B cell (primary cell): ENCODE results near the gene LRSAM1. TPM values are rescaled to one million over a fixed set of nuclear protein-coding genes. Genes with fewer than 3 reads are reported as not detected.

Source experiments
- ATAC-seq: fragments of 200-7000 bp; cut with Tn5 transposase; one replicate; pipeline ENCODE4 v1.10.0; 2021; ENCODE audit warnings: low read depth, mild to moderate bottlenecking, moderate number of reproducible peaks, moderate library complexity
- CTCF ChIA-PET: fragments of 350-600 bp; sonication (Branson Sonifier 250); formaldehyde crosslinking; loops from one replicate; lab custom pipeline; 2021; ENCODE audit warnings: antibody characterized with exemption, inconsistent platforms; lab: Charles Lee
- POLR2A ChIA-PET: fragments of 350-600 bp; sonication (Branson Sonifier 250); formaldehyde crosslinking; loops from one replicate; lab custom pipeline; 2021; ENCODE audit warnings: antibody characterized with exemption; lab: Charles Lee
- DNase-seq: peaks from one replicate; pipeline ENCODE4 v3.0.0; 2013
- H2AFZ ChIP-seq: 2 replicates; pipeline ENCODE4 v1.6.1; 2012; ENCODE audit warnings: mild to moderate bottlenecking, low read depth, low read length; ENCODE audit not compliant: insufficient read depth, poor library complexity, severe bottlenecking
- H3K27ac ChIP-seq, 2 donors: 1 replicate in 1 of 2; 2 replicates in 1 of 2; pipeline ENCODE4 v1.5.1; 2012 to 2013; ENCODE audit warnings: low read length in 2 of 2, mild to moderate bottlenecking in 2 of 2, moderate library complexity in 1 of 2
- H3K27me3 ChIP-seq, 4 experiments: fragments of 200-600 bp in 1 of 4; sonication (generic) in 1 of 4; replicated peaks in 1 of 4; 1 replicate in 2 of 4; 2 replicates in 2 of 4; pipeline versions ENCODE4 v1.6.1 to v1.7.0; 2013 to 2016; ENCODE audit warnings: low read length in 3 of 4, mild to moderate bottlenecking in 2 of 4, mixed read lengths in 1 of 4, moderate library complexity in 1 of 4; ENCODE audit not compliant: insufficient read depth in 4 of 4, control insufficient read depth in 3 of 4; ENCODE audit errors: control extremely low read depth in 1 of 4
- H3K36me3 ChIP-seq, 2 experiments: replicated peaks in 1 of 2; 1 replicate in 1 of 2; 2 replicates in 1 of 2; pipeline versions ENCODE4 v1.6.1 to v1.7.1; 2013; ENCODE audit warnings: low read length in 1 of 2; ENCODE audit not compliant: insufficient read depth in 2 of 2, control insufficient read depth in 1 of 2; ENCODE audit errors: control extremely low read depth in 1 of 2, extremely low read depth in 1 of 2
- H3K4me1 ChIP-seq, 2 donors: fragments of 200-600 bp in 1 of 2; sonication (generic) in 1 of 2; 1 replicate in 1 of 2; 2 replicates in 1 of 2; pipeline versions ENCODE4 v1.5.1 to v1.6.1; 2013 to 2017; ENCODE audit warnings: low read length in 2 of 2; ENCODE audit not compliant: control insufficient read depth in 2 of 2, insufficient read depth in 2 of 2
- H3K4me2 ChIP-seq: replicated peaks from 2 replicates; pipeline ENCODE3; 2012; ENCODE audit warnings: mild to moderate bottlenecking, low read depth, low read length; ENCODE audit not compliant: poor library complexity, severe bottlenecking
- H3K4me3 ChIP-seq, 5 experiments: fragments of 200-600 bp in 1 of 5; sonication (generic) in 1 of 5; 1 replicate in 3 of 5; 2 replicates in 2 of 5; pipeline versions ENCODE4 v1.5.1 to v1.7.0; 2011 to 2016; ENCODE audit warnings: low read length in 4 of 5, mild to moderate bottlenecking in 4 of 5, low read depth in 2 of 5, control low read depth in 1 of 5, moderate library complexity in 1 of 5; ENCODE audit not compliant: insufficient read depth in 1 of 5; ENCODE audit errors: control extremely low read depth in 1 of 5, extremely low read depth in 1 of 5
- H3K79me2 ChIP-seq: fragments of 200-600 bp; sonication (generic); one replicate; pipeline ENCODE4 v1.6.0; 2016; ENCODE audit warnings: low read length; ENCODE audit not compliant: control insufficient read depth, insufficient read depth
- H3K9ac ChIP-seq: fragments of 200-600 bp; sonication (generic); 2 replicates; pipeline ENCODE4 v1.6.1; 2017; ENCODE audit warnings: mild to moderate bottlenecking, low read length, moderate library complexity
- H3K9me3 ChIP-seq, 3 donors: one replicate each; pipeline versions ENCODE4 v1.6.1 to v1.7.1; 2013; ENCODE audit warnings: low read length in 2 of 3; ENCODE audit not compliant: control insufficient read depth in 2 of 3, insufficient read depth in 1 of 3; ENCODE audit errors: control extremely low read depth in 1 of 3
- H4K20me1 ChIP-seq: 2 replicates; pipeline ENCODE4 v1.6.0; 2012; ENCODE audit warnings: mild to moderate bottlenecking, low read length; ENCODE audit not compliant: insufficient read depth, control insufficient read depth, poor library complexity, severe bottlenecking
- H3K27ac Mint-ChIP-seq: one replicate; pipeline ENCODE4 v1.8.0; 2021; ENCODE audit warnings: mixed read lengths
- H3K27me3 Mint-ChIP-seq: one replicate; pipeline ENCODE4 v1.8.0; 2021; ENCODE audit warnings: mixed read lengths
- H3K4me1 Mint-ChIP-seq: one replicate; pipeline ENCODE4 v1.8.0; 2021; ENCODE audit warnings: mixed read lengths
- H3K4me3 Mint-ChIP-seq: one replicate; pipeline ENCODE4 v1.8.0; 2021; ENCODE audit warnings: mixed read lengths
- H3K9me3 Mint-ChIP-seq: one replicate; pipeline ENCODE4 v1.8.0; 2022; ENCODE audit warnings: mixed read lengths; ENCODE audit not compliant: insufficient read depth
- EZH2 ChIP-seq: IDR thresholded peaks from 2 replicates; pipeline ENCODE4 v1.6.1; 2012; ENCODE audit warnings: borderline replicate concordance, low read depth, mild to moderate bottlenecking, moderate library complexity, low read length; ENCODE audit not compliant: insufficient read depth, poor library complexity, severe bottlenecking
- WGBS: methylation state at CpG from one replicate; pipeline ENCODE4 v1.1.5; 2013; ENCODE audit warnings: missing lambda C conversion rate; ENCODE audit not compliant: insufficient coverage; 5-methylcytosine and 5-hydroxymethylcytosine counted together
- intact Hi-C: fragments of 100-400 bp; cut with micrococcal nuclease; formaldehyde crosslinking; loops from one replicate; pipeline ENCODE4 v1.10.0; 2022
- polyA plus RNA-seq: library from polyadenylated mRNA; depleted of rRNA; stranded (reverse); fragments of >200 nt; gene quantifications from 2 replicates; pipeline ENCODE4 v1.2.3, GENCODE V29; 2012
- total RNA-seq, 2 donors: library from RNA; stranded (reverse); fragments of 120-200 nt in 1 of 2; gene quantifications; 1 replicate in 1 of 2; 2 replicates in 1 of 2; pipeline versions ENCODE4 v1.2.3 to v1.2.4, GENCODE V29; 2013 to 2022
- TF ChIP-seq, protein P1 (sequence below): fragments of 200-600 bp; IDR thresholded peaks from one replicate; pipeline ENCODE4 v1.8.0; 2022; ENCODE audit warnings: antibody characterized with exemption, mild to moderate bottlenecking

LRSAM1 gene
- total and polyA plus RNA-seq, 2 donors (not counting 1 experiment from before 2014, with no cell fraction given), result 30.6 to 39.8 TPM

DNA sequence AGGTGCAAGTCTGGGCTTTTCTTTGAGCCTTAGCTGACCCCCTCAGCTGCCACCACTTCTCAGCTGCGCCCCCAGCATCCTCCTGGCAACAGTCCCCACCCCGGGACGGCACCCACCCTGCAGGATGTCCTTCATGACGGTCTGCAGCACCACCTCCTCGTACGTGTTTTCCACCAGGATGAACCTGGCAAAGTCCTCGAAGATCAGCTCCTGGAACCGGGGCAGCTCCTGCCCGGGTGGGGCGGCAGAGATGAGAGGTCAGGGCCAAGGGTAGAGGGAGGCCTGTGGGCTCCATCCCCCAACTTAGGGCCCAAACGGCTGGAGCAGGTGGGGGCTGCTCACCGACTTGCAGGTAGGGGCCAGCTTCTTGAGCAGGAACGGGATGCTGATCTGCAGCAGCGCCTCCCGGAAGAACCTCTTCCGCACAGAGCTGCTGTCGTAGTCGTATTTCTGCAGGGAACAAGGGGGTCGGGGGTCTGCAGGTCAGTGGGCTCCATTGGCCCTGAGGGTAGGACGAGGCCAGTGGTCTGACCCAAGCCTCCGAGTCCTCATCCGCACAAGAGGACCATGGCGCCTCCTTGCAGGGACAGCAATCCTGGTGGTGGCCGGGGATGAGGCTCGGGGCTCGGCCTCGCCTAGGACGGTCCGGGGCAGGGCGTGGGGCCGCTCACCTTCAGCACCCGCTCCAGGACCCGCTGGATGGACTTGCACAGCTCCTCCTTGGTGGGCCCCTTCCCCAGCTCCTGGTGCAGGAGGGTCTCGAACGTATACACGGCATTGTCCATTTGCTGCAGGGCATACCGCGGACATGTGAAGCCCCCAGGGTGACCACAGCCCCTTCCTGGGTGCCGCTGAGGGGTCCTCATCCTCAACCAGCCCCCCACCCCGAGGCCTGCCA, 56.7 kb downstream of the LRSAM1 start:
- H3K36me3 ChIP-seq, result peaks cover 0 to 2% of the 10 kb centered on the region in 2 experiments
- POLR2A ChIA-PET, result no interaction called here
- Mint-ChIP-seq H3K27ac (no peak overlapping the region), H3K4me3 (no peak overlapping the region), H3K4me1 (no peaks in the 10 kb centered on the region), H3K9me3 (no peaks in the 10 kb centered on the region), H3K27me3 (no peaks in the 10 kb centered on the region)
- no peaks in the 10 kb centered on the region for H3K4me1 ChIP-seq
- ATAC-seq (no peak), DNase-seq (no peak)
- H3K4me3 ChIP-seq, result no peak overlapping the region
- no peak overlapping the region for H3K27ac ChIP-seq
- H3K27me3 ChIP-seq, result no peaks in the 10 kb centered on the region
- WGBS, result 93% methylated on average over 36 of the region's 40 CpGs
- H3K9me3 ChIP-seq, result no peaks in the 10 kb centered on the region
- no peaks in the 10 kb centered on the region for H3K79me2 ChIP-seq
- no peaks in the 10 kb centered on the region for H4K20me1 ChIP-seq
- TF ChIP-seq EZH2, result no peak
- TF ChIP-seq, protein P1, sequence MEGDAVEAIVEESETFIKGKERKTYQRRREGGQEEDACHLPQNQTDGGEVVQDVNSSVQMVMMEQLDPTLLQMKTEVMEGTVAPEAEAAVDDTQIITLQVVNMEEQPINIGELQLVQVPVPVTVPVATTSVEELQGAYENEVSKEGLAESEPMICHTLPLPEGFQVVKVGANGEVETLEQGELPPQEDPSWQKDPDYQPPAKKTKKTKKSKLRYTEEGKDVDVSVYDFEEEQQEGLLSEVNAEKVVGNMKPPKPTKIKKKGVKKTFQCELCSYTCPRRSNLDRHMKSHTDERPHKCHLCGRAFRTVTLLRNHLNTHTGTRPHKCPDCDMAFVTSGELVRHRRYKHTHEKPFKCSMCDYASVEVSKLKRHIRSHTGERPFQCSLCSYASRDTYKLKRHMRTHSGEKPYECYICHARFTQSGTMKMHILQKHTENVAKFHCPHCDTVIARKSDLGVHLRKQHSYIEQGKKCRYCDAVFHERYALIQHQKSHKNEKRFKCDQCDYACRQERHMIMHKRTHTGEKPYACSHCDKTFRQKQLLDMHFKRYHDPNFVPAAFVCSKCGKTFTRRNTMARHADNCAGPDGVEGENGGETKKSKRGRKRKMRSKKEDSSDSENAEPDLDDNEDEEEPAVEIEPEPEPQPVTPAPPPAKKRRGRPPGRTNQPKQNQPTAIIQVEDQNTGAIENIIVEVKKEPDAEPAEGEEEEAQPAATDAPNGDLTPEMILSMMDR, result no peak
- intact Hi-C loops, result no loop called here
- CTCF ChIA-PET, result interaction anchor here (0.6 to 0.9 kb wide), 3 partner anchors 77 to 582 kb away, joined by 3 to 4 read pairs (median 3); no protein-coding TSS in a partner anchor
- H3K4me2 ChIP-seq, result no peak overlapping the region
- no peak overlapping the region for H2AFZ ChIP-seq
- H3K9ac ChIP-seq, result no peak overlapping the region

DNA sequence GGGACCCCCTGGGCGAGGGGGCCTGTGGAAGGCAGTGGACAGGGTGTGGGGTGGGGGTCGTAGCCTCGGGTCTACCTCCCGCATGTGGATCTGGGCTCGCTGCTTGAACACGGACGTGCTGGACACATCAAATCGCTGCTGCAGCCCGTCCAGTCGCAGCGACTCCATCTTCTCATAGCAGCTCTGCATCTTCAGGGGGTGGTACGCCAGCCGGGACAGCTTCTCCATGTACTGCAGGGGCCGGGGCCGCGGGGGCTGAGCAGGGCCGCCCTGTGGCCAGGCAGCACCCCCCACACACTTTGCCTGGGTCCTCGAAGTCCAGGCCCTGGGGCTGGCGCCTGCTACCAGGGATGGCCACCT, 57.6 kb downstream of the LRSAM1 start:
- TF ChIP-seq, protein P1, result no peak
- no peak for TF ChIP-seq EZH2
- ChIA-PET CTCF (no interaction called here), POLR2A (no interaction called here)
- Histone ChIP-seq H3K9me3 (no peaks in the 10 kb centered on the region), H4K20me1 (no peaks in the 10 kb centered on the region), H3K36me3 (no peaks in the 10 kb centered on the region), H3K27me3 (no peaks in the 10 kb centered on the region), H3K4me1 (no peaks in the 10 kb centered on the region), H3K9ac (no peak overlapping the region), H3K4me2 (no peak overlapping the region), H2AFZ (no peak overlapping the region), H3K79me2 (no peaks in the 10 kb centered on the region), H3K4me3 (no peak overlapping the region), H3K27ac (no peak overlapping the region)
- intact Hi-C loops, result no loop called here
- no peak for ATAC-seq
- no peaks in the 10 kb centered on the region for H3K4me1 Mint-ChIP-seq
- H3K27me3 Mint-ChIP-seq, result no peaks in the 10 kb centered on the region
- no peak overlapping the region for H3K4me3 Mint-ChIP-seq
- WGBS, result 98% methylated on average over 16 of the region's 19 CpGs
- no peaks in the 10 kb centered on the region for H3K9me3 Mint-ChIP-seq
- H3K27ac Mint-ChIP-seq, result no peak overlapping the region
- DNase-seq, result no peak
